Measurements from ENCODE around the gene IGFL4. TPM values are rescaled to one million over a fixed set of nuclear protein-coding genes. Genes with fewer than 3 reads are reported as not detected.

The IGFL4 gene
- total RNA-seq, 1 donor from 2014 or later = 0.41 TPM

GRCh38 chr19:46063201-46063600 is 22.4 kb upstream of the IGFL4 start:
- no peak for DNase-seq

DNA sequence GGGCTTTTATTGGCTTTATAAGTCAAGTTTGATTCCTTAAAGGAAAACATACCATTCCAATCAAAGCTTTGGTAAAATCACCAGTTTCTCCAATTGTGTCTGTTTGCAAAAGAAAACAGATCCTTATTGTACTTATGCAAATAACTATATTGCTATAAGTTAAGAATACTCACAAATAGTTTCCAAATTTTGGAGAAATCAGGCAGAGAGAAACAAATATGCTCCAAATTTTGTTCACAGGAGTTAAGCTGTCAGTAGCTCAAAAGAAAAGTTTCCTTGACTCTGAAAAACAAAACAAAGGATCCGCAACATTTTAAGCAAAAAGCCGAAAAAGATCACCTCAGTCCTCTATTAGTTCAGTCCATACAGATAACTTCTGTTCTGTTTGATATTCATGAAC is 19.2 kb upstream of the IGFL4 start:
- no peak for DNase-seq

DNA sequence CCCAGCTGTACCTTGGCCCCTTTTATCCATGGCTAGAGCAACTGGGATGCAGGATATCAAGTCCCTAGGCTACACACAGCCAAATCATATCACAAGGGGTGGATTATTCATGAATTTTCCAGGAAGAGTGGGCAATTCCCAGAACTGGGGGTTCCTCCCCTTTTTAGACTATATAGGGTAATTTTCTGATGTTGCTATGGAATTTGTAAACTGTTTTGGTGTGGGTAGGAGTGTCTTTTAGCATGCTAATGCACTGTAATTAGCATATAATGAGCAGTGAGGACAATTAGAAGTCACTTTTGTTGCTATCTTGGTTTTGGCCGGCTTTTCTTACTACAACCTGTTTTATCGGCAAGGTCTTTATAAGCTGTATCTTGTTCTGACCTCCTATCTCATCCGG is 18.0 kb upstream of the IGFL4 start:
- DNase-seq = no peak

GRCh38 chr19:46056536-46056935 is 15.7 kb upstream of the IGFL4 start:
- DNase-seq = peak; percentile 24

DNA sequence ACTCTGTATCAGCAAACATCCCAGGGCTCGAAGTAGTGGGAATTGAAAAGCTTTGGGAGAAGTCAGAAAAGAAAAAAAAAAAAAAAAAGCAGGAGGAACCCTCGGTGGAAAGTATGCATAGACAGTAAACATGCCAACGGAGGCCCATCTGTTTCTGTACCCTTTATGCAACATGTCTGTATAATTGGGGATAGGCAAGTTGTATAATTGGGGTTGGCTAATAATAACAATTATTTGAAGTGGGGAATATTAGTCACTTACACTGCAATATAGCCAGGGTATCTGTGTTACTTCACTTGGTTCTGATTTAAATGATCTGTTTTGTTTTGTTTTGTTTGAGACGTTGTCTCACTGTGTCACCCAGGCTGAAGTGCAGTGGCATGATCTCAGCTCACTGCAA is 12.1 kb upstream of the IGFL4 start:
- no peak for DNase-seq

GRCh38 chr19:46049597-46049996 is 8.8 kb upstream of the IGFL4 start:
- DNase-seq = no peak

- no peak for DNase-seq
These were observed 2.7 kb upstream of the IGFL4 start for GRCh38 chr19:46043519-46043918.

DNA sequence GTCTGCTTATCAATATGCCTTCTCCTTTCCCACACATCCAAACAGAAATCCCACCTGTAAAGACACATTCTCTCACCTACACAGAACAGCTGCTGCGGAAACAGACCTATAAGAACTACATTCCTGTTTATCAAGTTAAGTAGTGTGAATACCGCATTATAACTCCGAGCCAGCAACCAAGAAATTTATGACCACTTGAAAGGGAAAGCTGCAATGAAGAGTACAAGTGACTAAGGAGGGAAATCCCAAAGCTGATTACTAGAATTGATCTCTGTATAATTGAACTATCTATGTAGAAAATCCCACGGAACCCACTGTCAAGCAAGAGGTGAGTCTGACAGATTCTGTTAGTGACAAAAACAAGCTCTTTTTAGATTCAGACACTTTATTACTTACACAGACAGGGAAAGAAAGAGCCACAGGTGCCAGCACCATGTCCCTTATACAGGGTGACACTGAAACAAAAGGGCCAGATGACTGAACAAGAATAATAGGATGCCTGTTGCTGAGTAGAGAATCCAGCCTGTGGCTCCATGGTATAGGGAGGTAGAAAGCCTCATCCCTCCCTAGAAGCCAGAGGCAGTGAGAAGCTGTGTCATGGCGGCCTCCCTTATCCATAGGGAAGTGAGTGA is 1.6 kb upstream of the IGFL4 start:
- DNase-seq = no peak

- no peak for DNase-seq
These were observed 677 bp downstream of the IGFL4 start for GRCh38 chr19:46040125-46040524.

- DNase-seq = peak; percentile 79
These were observed 4.1 kb downstream of the IGFL4 start for GRCh38 chr19:46036744-46037128.

- peak; percentile 51 for DNase-seq
These were observed 4.6 kb downstream of the IGFL4 start for GRCh38 chr19:46035986-46036743.

DNA sequence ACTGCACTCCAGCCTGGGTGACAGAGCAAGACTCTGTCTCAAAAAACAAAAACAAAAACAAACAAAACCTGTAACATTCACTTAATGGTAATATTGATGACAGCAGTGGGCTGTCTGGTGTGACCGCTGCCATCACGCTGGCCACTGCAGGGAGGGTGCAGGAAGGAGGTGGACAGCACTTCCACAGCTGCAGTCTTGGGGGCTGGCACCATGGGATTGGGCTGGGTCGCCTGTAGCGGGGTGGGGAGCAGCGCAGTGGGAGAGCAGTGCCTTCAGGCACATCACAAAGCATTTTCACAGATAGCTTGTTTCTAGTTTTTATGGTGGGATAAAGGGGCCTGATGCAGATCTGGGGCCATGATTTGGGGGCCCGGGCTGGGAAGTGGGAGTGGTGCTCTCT is 5.3 kb downstream of the IGFL4 start:
- DNase-seq = no peak

- no peak for DNase-seq
These were observed 7.4 kb downstream of the IGFL4 start for GRCh38 chr19:46033401-46033800.

GRCh38 chr19:46032597-46033025 is 8.2 kb downstream of the IGFL4 start:
- no peak for DNase-seq

GRCh38 chr19:46031781-46032596 is 8.8 kb downstream of the IGFL4 start:
- peak; percentile 91 for DNase-seq

DNA sequence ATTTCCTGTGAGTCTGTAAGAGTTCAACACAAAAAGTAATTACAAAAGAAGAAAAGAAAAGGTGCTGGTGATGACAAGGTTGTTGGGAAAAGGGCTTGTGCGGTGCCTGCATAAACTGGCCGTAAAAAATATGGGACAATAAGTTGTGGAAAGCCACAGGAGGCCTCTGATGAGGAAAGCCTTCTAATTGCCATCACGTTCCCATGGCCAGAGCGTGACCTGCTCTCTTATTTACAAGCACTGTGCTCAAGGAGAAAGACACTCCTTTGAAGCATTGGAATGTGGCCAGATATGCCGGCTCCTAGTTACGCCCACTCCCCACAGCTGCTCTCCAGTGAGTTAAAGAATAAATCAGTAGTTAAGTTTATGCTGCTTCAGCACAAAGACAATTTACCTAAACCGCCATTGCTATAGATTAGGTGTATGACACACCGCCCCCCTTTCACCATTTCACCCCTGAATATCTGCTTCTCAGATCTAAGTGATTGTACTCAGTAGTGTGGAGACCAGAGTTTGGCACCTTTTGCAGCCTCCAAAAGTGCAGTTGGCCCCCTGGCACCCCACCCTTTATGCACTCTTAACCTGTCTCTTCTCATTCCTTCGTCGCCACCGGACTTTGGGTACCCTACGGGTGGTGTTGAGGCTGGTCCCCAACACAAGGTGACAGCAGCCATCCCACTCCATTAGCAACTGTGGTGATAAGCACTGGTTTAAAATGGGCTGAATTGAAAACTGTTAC is 9.8 kb downstream of the IGFL4 start:
- DNase-seq = peak; percentile 77

GRCh38 chr19:46025835-46026234 is 15.0 kb downstream of the IGFL4 start:
- no peak for DNase-seq

DNA sequence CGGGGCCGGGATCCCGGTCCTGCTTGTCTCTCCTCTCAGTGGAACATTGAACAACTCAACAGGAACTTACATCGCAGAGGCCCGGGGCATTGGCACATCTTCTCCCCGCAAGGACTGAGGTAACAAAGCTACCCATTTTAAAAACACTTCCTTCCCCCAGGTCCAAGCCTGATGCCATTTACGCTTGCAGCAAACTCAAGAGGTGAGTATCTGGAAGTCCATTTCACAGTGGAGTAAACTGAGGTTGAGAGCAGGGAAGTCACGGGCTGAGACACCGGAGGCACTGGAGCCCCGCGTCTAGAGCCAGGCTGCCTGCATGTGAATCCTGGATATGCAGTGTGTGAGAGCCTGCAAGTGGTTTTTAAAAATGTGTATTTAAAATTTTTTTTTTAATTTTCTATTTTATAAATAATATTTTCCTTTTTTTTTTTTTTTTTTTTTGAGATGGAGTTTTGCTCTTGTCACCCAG is 17.5 kb downstream of the IGFL4 start:
- no peak for DNase-seq

DNA sequence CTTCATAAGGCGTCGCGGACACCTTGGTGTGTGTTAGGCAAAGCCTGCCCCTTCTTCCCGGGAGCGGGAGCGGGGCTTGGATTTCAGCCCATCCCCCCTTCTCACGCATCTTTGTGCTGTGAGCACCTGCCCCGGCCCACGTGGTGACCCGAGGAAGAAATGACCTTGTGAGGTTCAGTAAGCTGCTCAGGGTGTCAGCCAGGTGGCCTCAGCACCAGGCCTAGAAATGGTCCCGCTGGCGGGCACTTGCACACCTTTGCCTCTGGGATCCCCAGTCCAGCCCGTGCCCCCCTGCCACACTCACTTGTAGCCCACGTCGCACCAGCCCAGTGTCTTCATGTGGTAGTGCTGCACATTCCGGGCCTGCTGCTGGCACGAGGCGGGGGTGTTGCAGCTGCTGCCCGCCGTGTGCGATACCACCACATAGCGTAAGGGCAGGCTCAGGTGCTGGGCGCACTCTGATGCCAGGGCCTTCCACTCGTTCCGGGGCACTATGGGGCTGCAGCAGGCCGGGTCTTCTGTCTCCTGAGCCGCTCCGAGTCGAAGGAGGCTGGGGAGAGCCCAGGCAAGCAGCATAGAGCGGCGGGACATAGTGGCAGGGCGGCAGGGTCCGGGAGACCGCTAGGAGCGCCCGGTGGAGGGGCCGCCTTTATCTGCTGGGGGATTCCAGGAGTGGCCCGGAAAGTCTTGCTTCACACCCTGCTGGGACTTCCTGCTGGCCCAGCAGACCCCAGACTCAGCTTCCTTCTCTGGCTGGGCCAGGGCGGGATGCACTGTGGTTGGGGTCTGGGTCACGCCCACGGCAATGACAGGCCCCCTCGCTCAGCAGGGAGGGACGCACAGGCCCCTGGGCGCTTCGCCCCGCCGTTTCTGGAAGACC is 18.1 kb downstream of the IGFL4 start, which contains the start of gene PGLYRP1:
Gene PGLYRP1, minus strand, starts transcription at position 623 of the 880 bp plus-strand sequence. Its CDS starts 32 bp downstream, at position 591.
- no peak for DNase-seq

DNA sequence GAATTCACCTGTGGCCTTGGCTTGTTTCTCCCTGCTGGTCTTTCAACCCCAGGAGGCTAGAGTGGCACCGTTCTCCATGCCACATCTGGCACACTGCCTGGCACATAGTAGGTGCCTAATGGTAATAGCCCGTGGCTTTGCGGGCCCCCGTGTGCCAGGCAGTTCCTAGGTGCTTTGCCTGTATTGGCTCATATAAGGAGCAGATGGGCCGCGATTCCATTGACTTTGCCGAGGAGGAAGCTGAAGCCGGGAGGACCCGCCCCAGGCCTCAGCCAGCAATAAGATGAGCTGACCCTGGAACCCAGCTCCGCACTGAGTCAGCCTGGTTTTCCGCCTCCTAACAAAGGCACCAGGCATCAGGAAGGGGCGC is 18.8 kb downstream of the IGFL4 start:
- DNase-seq = no peak

- DNase-seq = no peak
These were observed 19.2 kb downstream of the IGFL4 start for GRCh38 chr19:46021531-46022041.
